Liver (tissue), 9 donors: ENCODE measurements around the gene SNX10. TPM values are rescaled to one million over a fixed set of nuclear protein-coding genes. Genes with fewer than 3 reads are reported as not detected.

ENCODE experiments used
- DNase-seq: peaks from one replicate; pipeline ENCODE4 v3.0.0-alpha.2; 2017; ENCODE audit warnings: low spot score
- H3K27ac ChIP-seq, 2 donors: one replicate each; pipeline ENCODE4 v1.7.0; 2013; ENCODE audit warnings: inconsistent platforms in 2 of 2, low read length in 2 of 2, control low read depth in 1 of 2, low read depth in 1 of 2, mild to moderate bottlenecking in 1 of 2
- H3K27me3 ChIP-seq, 4 donors: one replicate each; pipeline versions ENCODE4 v1.6.1 to v1.7.0; 2013; ENCODE audit warnings: low read length in 3 of 4, inconsistent platforms in 1 of 4, mild to moderate bottlenecking in 1 of 4, moderate library complexity in 1 of 4; ENCODE audit not compliant: control insufficient read depth in 4 of 4, insufficient read depth in 4 of 4
- H3K36me3 ChIP-seq, 4 donors: one replicate each; pipeline versions ENCODE4 v1.6.1 to v1.7.0; 2013; ENCODE audit warnings: low read length in 3 of 4, mild to moderate bottlenecking in 3 of 4, low read depth in 1 of 4, moderate library complexity in 1 of 4; ENCODE audit not compliant: control insufficient read depth in 4 of 4, insufficient read depth in 3 of 4
- H3K4me1 ChIP-seq, 4 donors: one replicate each; pipeline versions ENCODE4 v1.6.1 to v1.7.0; 2013; ENCODE audit warnings: low read length in 3 of 4, mild to moderate bottlenecking in 3 of 4, moderate library complexity in 1 of 4; ENCODE audit not compliant: control insufficient read depth in 4 of 4, insufficient read depth in 4 of 4
- H3K4me3 ChIP-seq, 3 donors: one replicate each; pipeline versions ENCODE4 v1.6.1 to v1.7.0; 2013; ENCODE audit warnings: low read length in 3 of 3, control low read depth in 1 of 3, low read depth in 1 of 3, mild to moderate bottlenecking in 1 of 3
- H3K9ac ChIP-seq, 2 donors: one replicate each; pipeline ENCODE4 v1.7.0; 2013; ENCODE audit warnings: low read length in 2 of 2, mild to moderate bottlenecking in 2 of 2, moderate library complexity in 2 of 2, control low read depth in 1 of 2, low read depth in 1 of 2
- H3K9me3 ChIP-seq, 4 donors: one replicate each; pipeline versions ENCODE4 v1.6.1 to v1.7.0; 2013; ENCODE audit warnings: low read length in 3 of 4; ENCODE audit not compliant: control insufficient read depth in 4 of 4
- FOXA2 ChIP-seq: IDR thresholded peaks from 2 replicates; pipeline ENCODE4 v1.6.1; 2016; ENCODE audit warnings: antibody characterized with exemption
- GABPA ChIP-seq, 2 donors: IDR thresholded peaks in 1 of 2; conservative IDR thresholded peaks in 1 of 2; 2 replicates each; pipeline ENCODE4 v1.6.1; 2016; ENCODE audit warnings: antibody characterized with exemption in 2 of 2, mild to moderate bottlenecking in 1 of 2, moderate library complexity in 1 of 2
- HNF4A ChIP-seq, 2 donors: conservative IDR thresholded peaks; 2 replicates each; pipeline ENCODE4 v1.6.1; 2016; ENCODE audit warnings: antibody characterized with exemption in 2 of 2, mild to moderate bottlenecking in 2 of 2
- JUND ChIP-seq, 2 donors: IDR thresholded peaks; 2 replicates each; pipeline ENCODE4 v1.6.1; 2016; ENCODE audit warnings: antibody characterized with exemption in 2 of 2
- RAD21 ChIP-seq, 2 donors: IDR thresholded peaks; 2 replicates each; pipeline ENCODE4 v1.6.1; 2016; ENCODE audit warnings: antibody characterized with exemption in 2 of 2, mild to moderate bottlenecking in 2 of 2
- YY1 ChIP-seq: IDR thresholded peaks from 2 replicates; pipeline ENCODE4 v1.6.1; 2016; ENCODE audit warnings: antibody characterized with exemption, mild to moderate bottlenecking
- WGBS: extraction: QIAGEN DNeasy Blood & Tissue Kit; methylation state at CpG from one replicate; pipeline ENCODE4 v1.1.7; 2013; 5-methylcytosine and 5-hydroxymethylcytosine counted together
- polyA plus RNA-seq, 2 donors: library from polyadenylated mRNA; stranded (reverse) in 1 of 2; unstranded in 1 of 2; fragments of 200-250 nt in 1 of 2; fragments of >200 nt in 1 of 2; fragmentation: Nextera tagmentation in 1 of 2; extraction: Ambion mirVana in 1 of 2; gene quantifications; one replicate each; pipeline versions ENCODE4 v1.2.1 to v1.2.3, GENCODE V29; 2013 to 2015
- total RNA-seq, 2 donors: library from RNA; depleted of rRNA; stranded (reverse); fragments of >200 nt; gene quantifications; one replicate each; pipeline ENCODE4 v1.2.3, GENCODE V29; 2014
- TF ChIP-seq, protein P1 (sequence below): IDR thresholded peaks from 2 replicates; pipeline ENCODE4 v1.6.1; 2016; ENCODE audit warnings: antibody characterized with exemption
- TF ChIP-seq, protein P2 (sequence below): IDR thresholded peaks from 2 replicates; pipeline ENCODE4 v1.6.1; 2016; ENCODE audit warnings: antibody characterized with exemption
- TF ChIP-seq, protein P3 (sequence below): fragments of 150-350 bp; IDR thresholded peaks from 2 replicates; pipeline ENCODE4 v1.5.1; 2017; ENCODE audit warnings: improper control_type of control experiment, low read depth, low read length; ENCODE audit not compliant: missing input control
- TF ChIP-seq, protein P4 (sequence below): IDR thresholded peaks from 2 replicates; pipeline ENCODE4 v1.6.1; 2016; ENCODE audit warnings: antibody characterized with exemption, mild to moderate bottlenecking
- donor health status: healthy.
- donor health status: healthy.
- donor health status: healthy.
- donor health status: healthy.
- donor health status: healthy.

SNX10 gene
- total and polyA plus RNA-seq, 4 donors = 5.9 to 15.9 (median 12.8) TPM

DNA sequence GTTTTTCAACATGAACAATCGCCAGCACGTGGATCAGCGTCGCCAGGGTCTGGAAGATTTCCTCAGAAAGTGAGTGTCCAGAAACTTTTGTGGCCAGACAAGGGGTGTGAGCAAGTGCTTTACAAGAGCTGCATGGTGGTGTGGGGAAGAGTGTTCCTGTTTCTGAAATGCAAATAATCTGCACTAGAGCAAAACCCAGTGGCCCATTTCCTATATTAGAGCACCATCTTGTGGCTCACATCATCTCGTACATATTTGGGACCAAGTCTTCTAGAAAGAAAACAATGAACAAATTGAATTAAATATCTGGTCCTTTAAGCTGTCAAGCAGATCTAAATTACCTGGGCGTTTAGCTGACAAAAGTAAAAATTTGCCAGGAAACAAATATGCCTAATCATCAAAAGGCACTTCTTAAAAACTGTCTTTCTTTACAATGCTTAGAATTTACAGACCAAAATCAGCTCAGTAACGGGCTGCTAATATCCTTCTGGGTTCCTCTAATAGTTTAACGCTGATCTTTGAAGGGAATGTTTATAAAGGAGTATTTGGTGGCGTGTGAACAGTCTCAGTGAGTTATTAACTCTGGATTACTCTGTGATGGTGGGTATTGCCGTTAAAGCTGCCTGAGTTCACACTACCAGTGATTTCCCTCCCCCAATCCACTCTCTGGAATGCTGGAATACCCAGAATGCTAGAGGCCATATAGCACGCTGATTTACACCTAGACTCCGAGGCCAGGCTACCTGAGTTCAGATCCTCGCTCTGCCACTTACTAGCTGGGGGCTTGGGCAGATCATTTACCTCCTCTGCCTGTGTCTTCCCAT lies 73.6 kb downstream of the SNX10 start:
- Histone ChIP-seq H3K27me3 (no peaks in the 10 kb centered on the region), H3K4me3 (no peak overlapping the region), H3K9ac (peak overlapping the region in 1 of 2 donors; percentile 47), H3K4me1 (peaks cover 6 to 61% (median 43%) of the 10 kb centered on the region in 4 donors), H3K36me3 (no peaks in the 10 kb centered on the region), H3K27ac (peak overlapping the region; percentile 6 to 77), H3K9me3 (no peaks in the 10 kb centered on the region)
- WGBS = 31% methylated on average over 13 of the region's 13 CpGs
- no peak for TF ChIP-seq JUND (IDR thresholded peaks at IDR 0.05)
- TF ChIP-seq YY1 = peak; percentile 53
- TF ChIP-seq, protein P1, sequence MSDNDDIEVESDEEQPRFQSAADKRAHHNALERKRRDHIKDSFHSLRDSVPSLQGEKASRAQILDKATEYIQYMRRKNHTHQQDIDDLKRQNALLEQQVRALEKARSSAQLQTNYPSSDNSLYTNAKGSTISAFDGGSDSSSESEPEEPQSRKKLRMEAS = peak; percentile 13
- TF ChIP-seq RAD21 (IDR thresholded peaks at IDR 0.05) = peak; percentile 99
- no peak for TF ChIP-seq HNF4A (conservative IDR thresholded peaks at IDR 0.05)
- TF ChIP-seq, protein P2, sequence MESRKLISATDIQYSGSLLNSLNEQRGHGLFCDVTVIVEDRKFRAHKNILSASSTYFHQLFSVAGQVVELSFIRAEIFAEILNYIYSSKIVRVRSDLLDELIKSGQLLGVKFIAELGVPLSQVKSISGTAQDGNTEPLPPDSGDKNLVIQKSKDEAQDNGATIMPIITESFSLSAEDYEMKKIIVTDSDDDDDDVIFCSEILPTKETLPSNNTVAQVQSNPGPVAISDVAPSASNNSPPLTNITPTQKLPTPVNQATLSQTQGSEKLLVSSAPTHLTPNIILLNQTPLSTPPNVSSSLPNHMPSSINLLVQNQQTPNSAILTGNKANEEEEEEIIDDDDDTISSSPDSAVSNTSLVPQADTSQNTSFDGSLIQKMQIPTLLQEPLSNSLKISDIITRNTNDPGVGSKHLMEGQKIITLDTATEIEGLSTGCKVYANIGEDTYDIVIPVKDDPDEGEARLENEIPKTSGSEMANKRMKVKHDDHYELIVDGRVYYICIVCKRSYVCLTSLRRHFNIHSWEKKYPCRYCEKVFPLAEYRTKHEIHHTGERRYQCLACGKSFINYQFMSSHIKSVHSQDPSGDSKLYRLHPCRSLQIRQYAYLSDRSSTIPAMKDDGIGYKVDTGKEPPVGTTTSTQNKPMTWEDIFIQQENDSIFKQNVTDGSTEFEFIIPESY = no peak
- TF ChIP-seq, protein P3, sequence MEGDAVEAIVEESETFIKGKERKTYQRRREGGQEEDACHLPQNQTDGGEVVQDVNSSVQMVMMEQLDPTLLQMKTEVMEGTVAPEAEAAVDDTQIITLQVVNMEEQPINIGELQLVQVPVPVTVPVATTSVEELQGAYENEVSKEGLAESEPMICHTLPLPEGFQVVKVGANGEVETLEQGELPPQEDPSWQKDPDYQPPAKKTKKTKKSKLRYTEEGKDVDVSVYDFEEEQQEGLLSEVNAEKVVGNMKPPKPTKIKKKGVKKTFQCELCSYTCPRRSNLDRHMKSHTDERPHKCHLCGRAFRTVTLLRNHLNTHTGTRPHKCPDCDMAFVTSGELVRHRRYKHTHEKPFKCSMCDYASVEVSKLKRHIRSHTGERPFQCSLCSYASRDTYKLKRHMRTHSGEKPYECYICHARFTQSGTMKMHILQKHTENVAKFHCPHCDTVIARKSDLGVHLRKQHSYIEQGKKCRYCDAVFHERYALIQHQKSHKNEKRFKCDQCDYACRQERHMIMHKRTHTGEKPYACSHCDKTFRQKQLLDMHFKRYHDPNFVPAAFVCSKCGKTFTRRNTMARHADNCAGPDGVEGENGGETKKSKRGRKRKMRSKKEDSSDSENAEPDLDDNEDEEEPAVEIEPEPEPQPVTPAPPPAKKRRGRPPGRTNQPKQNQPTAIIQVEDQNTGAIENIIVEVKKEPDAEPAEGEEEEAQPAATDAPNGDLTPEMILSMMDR = peak; percentile 89
- no peak for DNase-seq

DNA sequence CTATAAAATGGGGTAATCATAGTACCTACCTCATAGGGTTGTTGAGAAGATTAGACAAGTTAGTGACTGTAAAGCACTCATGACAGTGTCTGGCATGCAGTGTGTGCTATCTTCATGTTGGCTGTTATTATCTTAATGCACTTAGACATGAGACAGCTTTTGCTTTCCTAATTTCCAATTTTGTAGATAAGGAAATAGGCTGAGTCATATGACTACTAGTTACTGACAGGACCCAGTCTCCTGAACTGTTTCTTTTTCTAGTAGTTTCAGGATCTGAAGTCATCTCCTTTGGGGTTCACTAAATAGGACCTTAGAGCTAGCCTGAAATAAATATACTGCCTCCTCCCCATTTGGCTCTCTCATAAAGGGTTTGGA lies 74.2 kb downstream of the SNX10 start:
- H3K27ac ChIP-seq = peak overlapping the region; percentile 6 to 77
- no peaks in the 10 kb centered on the region for H3K9me3 ChIP-seq
- H3K4me3 ChIP-seq = no peak overlapping the region
- TF ChIP-seq YY1 (no peak), FOXA2 (no peak), GABPA (IDR thresholded peaks at IDR 0.05 in 1 of 2, conservative IDR thresholded peaks at IDR 0.05 in 1 of 2) (no peak)
- TF ChIP-seq, protein P4, sequence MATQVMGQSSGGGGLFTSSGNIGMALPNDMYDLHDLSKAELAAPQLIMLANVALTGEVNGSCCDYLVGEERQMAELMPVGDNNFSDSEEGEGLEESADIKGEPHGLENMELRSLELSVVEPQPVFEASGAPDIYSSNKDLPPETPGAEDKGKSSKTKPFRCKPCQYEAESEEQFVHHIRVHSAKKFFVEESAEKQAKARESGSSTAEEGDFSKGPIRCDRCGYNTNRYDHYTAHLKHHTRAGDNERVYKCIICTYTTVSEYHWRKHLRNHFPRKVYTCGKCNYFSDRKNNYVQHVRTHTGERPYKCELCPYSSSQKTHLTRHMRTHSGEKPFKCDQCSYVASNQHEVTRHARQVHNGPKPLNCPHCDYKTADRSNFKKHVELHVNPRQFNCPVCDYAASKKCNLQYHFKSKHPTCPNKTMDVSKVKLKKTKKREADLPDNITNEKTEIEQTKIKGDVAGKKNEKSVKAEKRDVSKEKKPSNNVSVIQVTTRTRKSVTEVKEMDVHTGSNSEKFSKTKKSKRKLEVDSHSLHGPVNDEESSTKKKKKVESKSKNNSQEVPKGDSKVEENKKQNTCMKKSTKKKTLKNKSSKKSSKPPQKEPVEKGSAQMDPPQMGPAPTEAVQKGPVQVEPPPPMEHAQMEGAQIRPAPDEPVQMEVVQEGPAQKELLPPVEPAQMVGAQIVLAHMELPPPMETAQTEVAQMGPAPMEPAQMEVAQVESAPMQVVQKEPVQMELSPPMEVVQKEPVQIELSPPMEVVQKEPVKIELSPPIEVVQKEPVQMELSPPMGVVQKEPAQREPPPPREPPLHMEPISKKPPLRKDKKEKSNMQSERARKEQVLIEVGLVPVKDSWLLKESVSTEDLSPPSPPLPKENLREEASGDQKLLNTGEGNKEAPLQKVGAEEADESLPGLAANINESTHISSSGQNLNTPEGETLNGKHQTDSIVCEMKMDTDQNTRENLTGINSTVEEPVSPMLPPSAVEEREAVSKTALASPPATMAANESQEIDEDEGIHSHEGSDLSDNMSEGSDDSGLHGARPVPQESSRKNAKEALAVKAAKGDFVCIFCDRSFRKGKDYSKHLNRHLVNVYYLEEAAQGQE = no peak
- no peaks in the 10 kb centered on the region for H3K27me3 ChIP-seq
- peak overlapping the region in 1 of 2 donors; percentile 47 for H3K9ac ChIP-seq
- DNase-seq = no peak
- no peaks in the 10 kb centered on the region for H3K36me3 ChIP-seq
- H3K4me1 ChIP-seq = peaks cover 6 to 64% (median 46%) of the 10 kb centered on the region in 4 donors
